HepG2 (cell line): ENCODE data around the gene TAPBP. TPM values are rescaled to one million over a fixed set of nuclear protein-coding genes. Genes with fewer than 3 reads are reported as not detected.
A peak's percentile ranks its signal among the peaks of the same experiment; 100 is the strongest.

Source experiments
- ATAC-seq: fragments of 200-7000 bp; cut with Tn5 transposase; 3 replicates; pipeline ENCODE4 v1.9.1; 2020; ENCODE audit warnings: mild to moderate bottlenecking, moderate library complexity
- BruUV-seq: library from RNA; stranded (reverse); fragments of 400-500 nt; replicated peaks from 2 replicates; lab custom pipeline; 2021; lab: Mats Ljungman, UMichigan
- CTCF ChIA-PET: fragments of 300-600 bp; formaldehyde crosslinking; extraction: SDS; loops from one replicate; lab custom pipeline; 2021; ENCODE audit warnings: low total read pairs, inconsistent platforms, low intra/inter-chr PET ratio; lab: Yijun Ruan, JAX
- POLR2A ChIA-PET: fragments of 350-600 bp; sonication (Branson Sonifier 250); formaldehyde crosslinking; loops from one replicate; lab custom pipeline; 2020; ENCODE audit warnings: antibody characterized with exemption, inconsistent platforms; lab: Yijun Ruan, JAX
- DNase-seq: peaks from one replicate; pipeline ENCODE4 v3.0.0-alpha.2; 2015; ENCODE audit warnings: low spot score
- FAIRE-seq: peaks from 3 replicates; lab custom pipeline; 2011; peaks lifted over from hg19 to GRCh38; lab: Jason Lieb, UNC
- H2AFZ ChIP-seq: one replicate; pipeline ENCODE4 v1.6.1; 2011; ENCODE audit warnings: low read length, inconsistent platforms
- H3K27ac ChIP-seq: fragments of 300-600 bp; 3 replicates; pipeline ENCODE4 v1.8.0; 2011; ENCODE audit warnings: mixed run types, mild to moderate bottlenecking, mixed read lengths, low read length, inconsistent platforms; ENCODE audit not compliant: insufficient read depth; ENCODE audit errors: extremely low read length
- H3K27me3 ChIP-seq, 2 experiments: fragments of 200-600 bp in 1 of 2; 2 replicates in 1 of 2; 3 replicates in 1 of 2; pipeline versions ENCODE4 v1.6.0 to v1.8.0; 2011; ENCODE audit warnings: low read length in 2 of 2, mild to moderate bottlenecking in 2 of 2, moderate library complexity in 2 of 2, inconsistent platforms in 1 of 2; ENCODE audit not compliant: insufficient read depth in 2 of 2, control insufficient read depth in 1 of 2
- H3K36me3 ChIP-seq, 2 experiments: fragments of 200-600 bp in 1 of 2; replicated peaks in 1 of 2; 2 replicates in 1 of 2; 3 replicates in 1 of 2; pipeline versions ENCODE4 v1.5.1 to v1.8.0; 2011; ENCODE audit warnings: low read length in 2 of 2, inconsistent platforms in 1 of 2; ENCODE audit not compliant: insufficient read depth in 2 of 2, control insufficient read depth in 1 of 2
- H3K4me1 ChIP-seq: 2 replicates; pipeline ENCODE4 v1.5.1; 2012; ENCODE audit warnings: low read length, inconsistent platforms; ENCODE audit not compliant: insufficient read depth
- H3K4me2 ChIP-seq: 2 replicates; pipeline ENCODE4 v1.6.0; 2011; ENCODE audit warnings: low read depth, low read length, inconsistent platforms
- H3K4me3 ChIP-seq, 3 experiments: fragments of 200-600 bp in 1 of 3; sonication (generic), shearing (Covaris generic) in 1 of 3; replicated peaks in 1 of 3; 2 replicates each; pipeline ENCODE4 v1.5.1; 2011 to 2016; ENCODE audit warnings: low read length in 3 of 3, inconsistent platforms in 2 of 3, low read depth in 2 of 3, mild to moderate bottlenecking in 2 of 3, control low read depth in 1 of 3, mixed read lengths in 1 of 3; ENCODE audit not compliant: insufficient read depth in 1 of 3
- H3K79me2 ChIP-seq: one replicate; pipeline ENCODE4 v1.6.1; 2011; ENCODE audit warnings: low read length, inconsistent platforms; ENCODE audit not compliant: insufficient read depth
- H3K9ac ChIP-seq: 2 replicates; pipeline ENCODE4 v1.6.0; 2011; ENCODE audit warnings: mild to moderate bottlenecking, low read depth, low read length, inconsistent platforms; ENCODE audit not compliant: insufficient read depth
- H3K9me3 ChIP-seq: 2 replicates; pipeline ENCODE4 v1.5.1; 2012; ENCODE audit warnings: mild to moderate bottlenecking, low read length
- H4K20me1 ChIP-seq: 2 replicates; pipeline ENCODE4 v1.6.0; 2011; ENCODE audit warnings: inconsistent platforms, mild to moderate bottlenecking, low read length, moderate library complexity; ENCODE audit not compliant: insufficient read depth
- HIVEP1 ChIP-seq: sonication (generic); formaldehyde crosslinking; IDR thresholded peaks from 2 replicates; pipeline ENCODE4 v1.4.0; 2020; ENCODE audit warnings: mild to moderate bottlenecking, missing genetic modification reagents
- MEF2D ChIP-seq: sonication (generic); formaldehyde crosslinking; IDR thresholded peaks from 2 replicates; pipeline ENCODE4 v1.5.1; 2020; ENCODE audit warnings: mild to moderate bottlenecking, missing genetic modification reagents
- NR2C2 ChIP-seq: sonication (generic); formaldehyde crosslinking; IDR thresholded peaks from 2 replicates; pipeline ENCODE4 v1.4.0; 2020; ENCODE audit warnings: missing genetic modification reagents, mild to moderate bottlenecking, moderate library complexity, borderline replicate concordance
- NR2F1 ChIP-seq, 2 experiments: fragments of 450-650 bp in 1 of 2; formaldehyde crosslinking in 1 of 2; IDR thresholded peaks; 2 replicates each; pipeline versions ENCODE4 v1.5.0 to v1.6.1; 2016 to 2020; ENCODE audit warnings: mild to moderate bottlenecking in 1 of 2, missing compliant biosample characterization in 1 of 2, missing genetic modification reagents in 1 of 2, moderate library complexity in 1 of 2
- NR2F6 ChIP-seq, 2 experiments: IDR thresholded peaks; 2 replicates each; pipeline ENCODE4 v1.6.1; 2016; ENCODE audit warnings: antibody characterized with exemption in 1 of 2, mild to moderate bottlenecking in 1 of 2
- SPEN ChIP-seq: sonication (generic); formaldehyde crosslinking; IDR thresholded peaks from 2 replicates; pipeline ENCODE4 v1.5.1; 2020; ENCODE audit warnings: low read depth, mild to moderate bottlenecking, missing genetic modification reagents
- TBX2 ChIP-seq: sonication (generic); formaldehyde crosslinking; IDR thresholded peaks from 2 replicates; pipeline ENCODE4 v1.5.0; 2020; ENCODE audit warnings: missing genetic modification reagents, mild to moderate bottlenecking, borderline replicate concordance
- ZNF343 ChIP-seq: sonication (generic); formaldehyde crosslinking; IDR thresholded peaks from 2 replicates; pipeline ENCODE4 v1.4.0; 2020; ENCODE audit warnings: mild to moderate bottlenecking, missing genetic modification reagents
- WGBS: methylation state at CpG from one replicate; pipeline ENCODE4 v1.1.6; 2017; ENCODE audit warnings: low lambda C conversion rate; 5-methylcytosine and 5-hydroxymethylcytosine counted together
- in situ Hi-C: cut with HindIII; loops from 2 replicates; pipeline ENCODE4 v1.10.0; 2017; ENCODE audit warnings: low pct_unique_long_range_greater_than_20kb; ENCODE audit not compliant: extremely low pct_ligation_motif_present
- intact Hi-C: fragments of 100-400 bp; cut with micrococcal nuclease; formaldehyde crosslinking; loops from one replicate; pipeline ENCODE4 v1.10.0; 2022; ENCODE audit not compliant: unreplicated experiment
- polyA plus RNA-seq, 8 experiments: library from polyadenylated mRNA; depleted of rRNA in 3 of 8; stranded (reverse) in 7 of 8; unstranded in 1 of 8; fragments of >200 nt; fragmentation: Illumina TruSeq in 4 of 8; extraction: Trizol in 4 of 8; gene quantifications; 2 replicates each; pipeline versions ENCODE4 v1.2.1 to v1.2.3, GENCODE V29; 2011 to 2016; ENCODE audit warnings: low read depth in 4 of 8, missing spikeins in 1 of 8, mixed read lengths in 1 of 8; ENCODE audit not compliant: insufficient read depth in 1 of 8
- total RNA-seq, 5 experiments: library from RNA; depleted of rRNA; stranded (reverse); fragments of >200 nt; fragmentation: Illumina TruSeq; extraction: Trizol; gene quantifications; 2 replicates each; pipeline ENCODE4 v1.2.3, GENCODE V29; 2016; ENCODE audit warnings: low read depth in 1 of 5
- TF ChIP-seq, protein P1 (sequence below): sonication (generic); formaldehyde crosslinking; IDR thresholded peaks from 2 replicates; pipeline ENCODE4 v1.4.0; 2020; ENCODE audit warnings: missing genetic modification reagents

The TAPBP gene
- total and polyA plus RNA-seq, 2 of the 13 experiments (the other 11 are each of a cell fraction or from before 2014, with no cell fraction given), result 27.4 to 32.3 TPM

DNA sequence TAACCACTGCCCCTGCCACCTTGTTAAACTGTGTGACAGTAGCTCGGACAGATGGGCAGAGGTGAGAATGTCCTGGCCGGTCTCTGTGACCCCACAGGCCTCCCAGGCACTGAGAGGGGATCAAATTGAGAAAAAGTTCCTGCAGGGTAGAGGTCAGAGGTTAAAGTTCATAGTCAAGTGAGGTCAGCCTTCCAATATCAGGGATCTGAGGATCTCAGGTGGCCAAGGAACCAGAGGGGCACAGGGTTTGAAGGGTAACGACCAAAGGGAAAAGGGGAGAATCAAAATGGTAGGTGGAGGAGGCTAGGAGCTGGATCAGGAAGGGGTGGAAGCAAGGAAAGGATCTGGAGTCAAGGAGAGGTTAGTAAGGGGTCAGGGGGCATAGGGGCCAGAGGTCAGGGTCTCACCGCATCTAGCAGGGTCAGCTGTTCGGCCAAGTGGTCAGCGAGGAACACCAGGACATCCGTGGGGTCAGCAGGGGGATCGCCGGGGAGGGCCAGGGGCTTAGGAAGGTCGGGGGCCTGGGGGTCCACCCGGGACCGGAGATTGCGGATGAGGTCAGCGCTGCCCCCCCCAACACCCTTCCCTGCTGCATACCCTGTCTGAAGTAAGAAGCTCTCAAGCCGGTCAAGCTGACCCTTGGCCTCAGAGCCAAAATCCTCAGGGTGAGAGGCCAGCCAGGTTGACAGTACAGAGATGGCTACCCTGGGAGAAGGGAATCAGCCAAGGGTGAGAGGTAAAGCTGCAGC, 18.1 kb downstream of the TAPBP start:
- ATAC-seq (no peak), DNase-seq (no peak), FAIRE-seq (no peak)
- Histone ChIP-seq H3K4me1 (peaks cover 25% of the 10 kb centered on the region), H3K27ac (peak overlapping the region; percentile 93), H3K9ac (no peak overlapping the region), H3K79me2 (peaks cover 5% of the 10 kb centered on the region), H3K36me3 (peaks cover 10 to 24% of the 10 kb centered on the region in 2 experiments), H3K9me3 (no peaks in the 10 kb centered on the region), H3K4me3 (no peak overlapping the region), H4K20me1 (no peaks in the 10 kb centered on the region), H2AFZ (no peak overlapping the region), H3K27me3 (no peaks in the 10 kb centered on the region; a peak in 1 of 5 replicates), H3K4me2 (no peak overlapping the region)
- CTCF ChIA-PET, result no interaction called here
- intact Hi-C loops (no loop called here), in situ Hi-C loops (loop anchor here (5.0 to 25.0 kb wide), 2 partner anchors 93 to 117 kb away; partner anchors contain the start of genes CUTA, HSD17B8, PHF1 and RXRB)
- 89% methylated on average over 13 of the region's 15 CpGs for WGBS
- POLR2A ChIA-PET, result interaction anchor here (0.6 to 2.8 kb wide), 3 partner anchors 18 to 24 kb away, joined by 3 to 11 read pairs (median 6); partner anchors contain the start of genes B3GALT4, RPS18, VPS52 and ZBTB22
- TF ChIP-seq NR2F6 (IDR thresholded peaks at IDR 0.05) (0 out of 2 replicates have a peak, but pooled peaks have one; percentile 19), NR2F6 (CRISPR knock-in tag; IDR thresholded peaks at IDR 0.05) (no peak), HIVEP1 (CRISPR knock-in tag) (0 out of 2 replicates have a peak, but pooled peaks have one; percentile 37), TBX2 (CRISPR knock-in tag) (0 out of 2 replicates have a peak, but pooled peaks have one; percentile 22), ZNF343 (CRISPR knock-in tag) (no peak), MEF2D (no peak), NR2C2 (peak; percentile 59), SPEN (no peak), NR2F1 (CRISPR knock-in tag; IDR thresholded peaks at IDR 0.05) (0 out of 4 replicates have a peak, but pooled peaks of 1 of the 2 experiments have one; percentile 28)
- TF ChIP-seq, protein P1, sequence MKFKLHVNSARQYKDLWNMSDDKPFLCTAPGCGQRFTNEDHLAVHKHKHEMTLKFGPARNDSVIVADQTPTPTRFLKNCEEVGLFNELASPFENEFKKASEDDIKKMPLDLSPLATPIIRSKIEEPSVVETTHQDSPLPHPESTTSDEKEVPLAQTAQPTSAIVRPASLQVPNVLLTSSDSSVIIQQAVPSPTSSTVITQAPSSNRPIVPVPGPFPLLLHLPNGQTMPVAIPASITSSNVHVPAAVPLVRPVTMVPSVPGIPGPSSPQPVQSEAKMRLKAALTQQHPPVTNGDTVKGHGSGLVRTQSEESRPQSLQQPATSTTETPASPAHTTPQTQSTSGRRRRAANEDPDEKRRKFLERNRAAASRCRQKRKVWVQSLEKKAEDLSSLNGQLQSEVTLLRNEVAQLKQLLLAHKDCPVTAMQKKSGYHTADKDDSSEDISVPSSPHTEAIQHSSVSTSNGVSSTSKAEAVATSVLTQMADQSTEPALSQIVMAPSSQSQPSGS (CRISPR knock-in tag), result no peak
- BruUV-seq, result no TSS peak
